H1 (cell line): ENCODE measurements around the gene RGR. TPM values are rescaled to one million over a fixed set of nuclear protein-coding genes. Genes with fewer than 3 reads are reported as not detected.

ENCODE experiments used
- CTCF ChIA-PET: fragments of 300-600 bp; sonication (Branson Sonifier 250); formaldehyde crosslinking; loops from one replicate; lab custom pipeline; 2021; ENCODE audit not compliant: partially characterized antibody; lab: Charles Lee
- POLR2A ChIA-PET: fragments of 300-600 bp; sonication (Branson Sonifier 250); formaldehyde crosslinking; loops from one replicate; lab custom pipeline; 2021; ENCODE audit warnings: inconsistent platforms; ENCODE audit not compliant: partially characterized antibody; lab: Charles Lee
- DNase-seq, 2 experiments: peaks; one replicate each; pipeline versions ENCODE4 v3.0.0 to v3.0.0-alpha.2; 2010 to 2022; ENCODE audit warnings: low spot score in 2 of 2, low read depth in 1 of 2, mixed read lengths in 1 of 2
- FAIRE-seq: peaks from 2 replicates; lab custom pipeline; 2011; peaks lifted over from hg19 to GRCh38; lab: Jason Lieb, UNC
- H2AFZ ChIP-seq: 2 replicates; pipeline ENCODE4 v1.8.1; 2012; ENCODE audit warnings: low read length, inconsistent platforms
- H2AK5ac ChIP-seq: 2 replicates; pipeline ENCODE4 v1.6.1; 2013; ENCODE audit warnings: low read depth, low read length
- H2BK120ac ChIP-seq: replicated peaks from 2 replicates; pipeline ENCODE3; 2013; ENCODE audit warnings: low read depth, low read length, inconsistent platforms
- H2BK12ac ChIP-seq: 2 replicates; pipeline ENCODE4 v1.6.1; 2013; ENCODE audit warnings: low read depth, low read length
- H2BK15ac ChIP-seq: 2 replicates; pipeline ENCODE4 v1.6.1; 2013; ENCODE audit warnings: low read length
- H2BK20ac ChIP-seq: 2 replicates; pipeline ENCODE4 v1.6.1; 2013; ENCODE audit warnings: low read length
- H2BK5ac ChIP-seq: 2 replicates; pipeline ENCODE4 v1.6.1; 2013; ENCODE audit warnings: low read depth, low read length
- H3K14ac ChIP-seq: 2 replicates; pipeline ENCODE4 v1.6.1; 2013; ENCODE audit warnings: inconsistent platforms; ENCODE audit not compliant: insufficient read length
- H3K18ac ChIP-seq: 2 replicates; pipeline ENCODE4 v1.6.1; 2013; ENCODE audit warnings: low read length; ENCODE audit errors: extremely low read depth
- H3K23ac ChIP-seq: 2 replicates; pipeline ENCODE4 v1.6.1; 2013; ENCODE audit warnings: inconsistent platforms; ENCODE audit not compliant: insufficient read length
- H3K23me2 ChIP-seq: 2 replicates; pipeline ENCODE4 v1.6.1; 2013; ENCODE audit warnings: low read depth, low read length
- H3K27ac ChIP-seq: 2 replicates; pipeline ENCODE4 v1.6.1; 2011; ENCODE audit warnings: low read depth, low read length, inconsistent platforms
- H3K27me3 ChIP-seq, 4 experiments: replicated peaks in 1 of 4; 1 replicate in 1 of 4; 2 replicates in 3 of 4; pipeline versions ENCODE4 v1.6.1 to v1.8.1; 2011 to 2013; ENCODE audit warnings: low read length in 3 of 4, mild to moderate bottlenecking in 3 of 4, inconsistent platforms in 2 of 4, mixed read lengths in 2 of 4, moderate library complexity in 1 of 4; ENCODE audit not compliant: control insufficient read depth in 3 of 4, insufficient read depth in 3 of 4; ENCODE audit errors: extremely low read depth in 1 of 4
- H3K36me3 ChIP-seq, 4 experiments: 2 replicates each; pipeline versions ENCODE4 v1.6.1 to v1.8.1; 2011 to 2013; ENCODE audit warnings: mild to moderate bottlenecking in 4 of 4, low read length in 3 of 4, moderate library complexity in 2 of 4, control low read depth in 1 of 4, inconsistent platforms in 1 of 4; ENCODE audit not compliant: insufficient read depth in 4 of 4, control insufficient read depth in 2 of 4
- H3K4ac ChIP-seq: replicated peaks from 2 replicates; pipeline ENCODE3; 2013; ENCODE audit warnings: low read length, low read depth, mixed read lengths, inconsistent platforms; ENCODE audit not compliant: insufficient read length
- H3K4me1 ChIP-seq, 4 experiments: replicated peaks in 1 of 4; 1 replicate in 1 of 4; 2 replicates in 3 of 4; pipeline versions ENCODE4 v1.6.1 to v1.8.1; 2011 to 2013; ENCODE audit warnings: low read length in 3 of 4, inconsistent platforms in 2 of 4, mixed read lengths in 1 of 4; ENCODE audit not compliant: insufficient read depth in 4 of 4, control insufficient read depth in 3 of 4
- H3K4me2 ChIP-seq, 2 experiments: 2 replicates each; pipeline versions ENCODE4 v1.6.1 to v1.8.1; 2011 to 2013; ENCODE audit warnings: low read depth in 2 of 2, low read length in 2 of 2, control low read depth in 1 of 2, inconsistent platforms in 1 of 2, mild to moderate bottlenecking in 1 of 2; ENCODE audit not compliant: insufficient read depth in 1 of 2
- H3K4me3 ChIP-seq, 4 experiments: fragments of 200-600, 300-600 bp in 1 of 4; sonication (generic), shearing (Covaris generic), sonication (Bioruptor Twin) in 1 of 4; 2 replicates each; pipeline versions ENCODE4 v1.5.1 to v1.8.1; 2011 to 2016; ENCODE audit warnings: low read length in 4 of 4, low read depth in 3 of 4, control low read depth in 2 of 4, inconsistent platforms in 2 of 4, mild to moderate bottlenecking in 2 of 4, mixed read lengths in 1 of 4, moderate library complexity in 1 of 4; ENCODE audit not compliant: insufficient read depth in 2 of 4; ENCODE audit errors: extremely low read depth in 1 of 4
- H3K56ac ChIP-seq: replicated peaks from 2 replicates; pipeline ENCODE3; 2013; ENCODE audit warnings: low read depth, mild to moderate bottlenecking, mixed read lengths, low read length, inconsistent platforms; ENCODE audit not compliant: insufficient read length
- H3K79me1 ChIP-seq: 2 replicates; pipeline ENCODE4 v1.6.1; 2013; ENCODE audit warnings: low read depth, low read length, control low read depth
- H3K79me2 ChIP-seq, 2 experiments: 2 replicates each; pipeline versions ENCODE4 v1.6.1 to v1.8.1; 2012 to 2013; ENCODE audit warnings: low read length in 2 of 2, mild to moderate bottlenecking in 2 of 2, inconsistent platforms in 1 of 2; ENCODE audit not compliant: insufficient read depth in 2 of 2, control insufficient read depth in 1 of 2
- H3K9ac ChIP-seq, 4 experiments: replicated peaks in 1 of 4; 1 replicate in 1 of 4; 2 replicates in 3 of 4; pipeline versions ENCODE4 v1.6.1 to v1.8.1; 2011 to 2013; ENCODE audit warnings: low read depth in 3 of 4, low read length in 3 of 4, control low read depth in 2 of 4, mild to moderate bottlenecking in 2 of 4, moderate library complexity in 2 of 4, inconsistent platforms in 1 of 4; ENCODE audit errors: extremely low read depth in 1 of 4
- H3K9me3 ChIP-seq, 2 experiments: 2 replicates each; pipeline versions ENCODE4 v1.6.1 to v1.8.1; 2012 to 2013; ENCODE audit warnings: mild to moderate bottlenecking in 2 of 2, moderate library complexity in 2 of 2, control low read depth in 1 of 2, inconsistent platforms in 1 of 2, low read depth in 1 of 2, low read length in 1 of 2, mixed read lengths in 1 of 2; ENCODE audit not compliant: insufficient read depth in 2 of 2
- H4K20me1 ChIP-seq, 2 experiments: replicated peaks in 1 of 2; 2 replicates each; pipeline versions ENCODE3 to v1.8.1; 2011 to 2013; ENCODE audit warnings: inconsistent platforms in 2 of 2, low read length in 2 of 2, mild to moderate bottlenecking in 1 of 2; ENCODE audit not compliant: insufficient read depth in 2 of 2, control insufficient read depth in 1 of 2
- H4K5ac ChIP-seq: 2 replicates; pipeline ENCODE4 v1.6.1; 2013; ENCODE audit warnings: low read length, low read depth, mixed read lengths, inconsistent platforms; ENCODE audit not compliant: insufficient read length
- H4K8ac ChIP-seq: 2 replicates; pipeline ENCODE4 v1.8.0; 2013; ENCODE audit warnings: mild to moderate bottlenecking, moderate library complexity, low read length, inconsistent platforms; ENCODE audit not compliant: insufficient read depth; ENCODE audit errors: extremely low read depth
- H4K91ac ChIP-seq: replicated peaks from 2 replicates; pipeline ENCODE3; 2013; ENCODE audit warnings: low read length, mixed read lengths, inconsistent platforms; ENCODE audit not compliant: insufficient read length
- CHD2 ChIP-seq: IDR thresholded peaks from 2 replicates; pipeline ENCODE4 v1.6.1; 2012; ENCODE audit warnings: low read length, improper control_type of control experiment
- CREB1 ChIP-seq: IDR thresholded peaks from 2 replicates; pipeline ENCODE4 v1.6.1; 2012; ENCODE audit warnings: inconsistent platforms
- HDAC2 ChIP-seq, 2 experiments: fragments of 300-600 bp in 1 of 2; sonication (generic) in 1 of 2; IDR thresholded peaks; 2 replicates each; pipeline ENCODE4 v1.6.1; 2011 to 2012; ENCODE audit warnings: low read depth in 2 of 2, low read length in 2 of 2, mild to moderate bottlenecking in 2 of 2, moderate library complexity in 2 of 2, borderline replicate concordance in 1 of 2, inconsistent platforms in 1 of 2
- SIN3A ChIP-seq, 2 experiments: IDR thresholded peaks in 1 of 2; conservative IDR thresholded peaks in 1 of 2; 2 replicates each; pipeline ENCODE4 v1.6.1; 2011 to 2012; ENCODE audit warnings: low read length in 2 of 2, improper control_type of control experiment in 1 of 2, low read depth in 1 of 2, mild to moderate bottlenecking in 1 of 2
- YY1 ChIP-seq: IDR thresholded peaks from 2 replicates; pipeline ENCODE4 v1.6.1; 2011; ENCODE audit warnings: low read depth, mild to moderate bottlenecking, low read length
- WGBS, 2 experiments: shearing (Covaris generic) in 1 of 2; methylation state at CpG; one replicate each; pipeline versions ENCODE4 v1.1.6 to v1.1.7; 2013 to 2015; ENCODE audit warnings: low lambda C conversion rate in 2 of 2, mixed read lengths in 2 of 2, inconsistent platforms in 1 of 2, low coverage in 1 of 2, missing lambda C conversion rate in 1 of 2; ENCODE audit not compliant: insufficient replicate concordance in 2 of 2, insufficient coverage in 1 of 2, insufficient read length in 1 of 2; ENCODE audit errors: extremely low coverage in 1 of 2, missing lambda C conversion rate in 1 of 2; 5-methylcytosine and 5-hydroxymethylcytosine counted together
- polyA plus RNA-seq, 7 experiments: library from polyadenylated mRNA; depleted of rRNA in 3 of 7; stranded (reverse) in 5 of 7; unstranded in 2 of 7; fragments of >200 nt in 5 of 7; fragments of 200-250 nt in 2 of 7; gene quantifications; 1 replicate in 5 of 7; 2 replicates in 1 of 7; 4 replicates in 1 of 7; pipeline versions ENCODE4 v1.2.1 to v1.2.3, GENCODE V29; 2011 to 2013; ENCODE audit warnings: missing spikeins in 2 of 7, mixed read lengths in 2 of 7
- total RNA-seq: library from RNA; stranded (reverse); fragmentation: NEBNext Ultra II Directional; extraction: Animal tissue kit (Norgen Biotek cat#: 25700); gene quantifications from 2 replicates; pipeline ENCODE4 v1.2.1, GENCODE V29; 2021
- TF ChIP-seq, protein P1 (sequence below): IDR thresholded peaks from 2 replicates; pipeline ENCODE4 v1.6.1; 2012; ENCODE audit warnings: low read length, inconsistent platforms

RGR gene
- total and polyA plus RNA-seq, 2 of the 8 experiments (the other 6 are each of a cell fraction or from before 2014, with no cell fraction given): not detected

DNA sequence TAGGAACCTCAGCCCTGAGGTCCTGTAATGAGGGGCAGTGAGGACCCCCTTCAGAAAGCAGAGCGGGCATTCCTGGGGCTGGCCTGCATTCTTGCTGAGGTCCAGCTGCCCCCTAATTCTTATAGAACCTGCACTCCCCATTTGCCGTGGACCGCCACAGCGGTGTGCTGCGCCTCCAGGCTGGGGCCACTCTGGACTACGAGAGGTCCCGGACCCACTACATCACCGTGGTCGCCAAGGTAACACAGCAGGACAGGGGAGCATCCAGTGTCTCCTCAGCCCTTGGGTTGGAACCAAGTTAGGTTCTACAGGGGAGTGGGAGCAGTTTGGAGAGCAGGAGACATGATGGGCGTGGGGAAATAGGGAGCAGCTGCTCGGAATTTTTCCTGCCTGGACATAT, 43.2 kb upstream of the RGR start:
- H3K4me2 ChIP-seq: no peak overlapping the region
- H3K27me3 ChIP-seq: peaks cover 0 to 3% (median under 1%) of the 10 kb centered on the region in 4 experiments; a peak in 2 of 7 replicates
- H3K36me3 ChIP-seq: no peaks in the 10 kb centered on the region
- no peak overlapping the region; a peak in 2 of 7 replicates for H3K9ac ChIP-seq
- ChIA-PET POLR2A (interaction anchor here (0.7 kb wide), 1 partner anchor 61 kb away, joined by 3 read pairs; no protein-coding TSS in a partner anchor), CTCF (interaction anchor here (0.7 to 10.8 kb wide), 20 partner anchors 9 to 348 kb away, joined by 3 to 248 read pairs (median 6); partner anchors contain the start of genes CDHR1 and GHITM)
- peaks cover 0 to 6% of the 10 kb centered on the region in 2 experiments for H4K20me1 ChIP-seq
- no peak overlapping the region for H3K56ac ChIP-seq
- FAIRE-seq: no peak
- H3K23me2 ChIP-seq: no peaks in the 10 kb centered on the region
- H2BK12ac ChIP-seq: no peak overlapping the region
- no peak overlapping the region for H3K18ac ChIP-seq
- H3K79me1 ChIP-seq: no peaks in the 10 kb centered on the region
- no peaks in the 10 kb centered on the region for H3K4me1 ChIP-seq
- no peaks in the 10 kb centered on the region for H3K9me3 ChIP-seq
- no peak overlapping the region for H2BK5ac ChIP-seq
- no peak overlapping the region for H3K23ac ChIP-seq
- H2BK20ac ChIP-seq: no peak overlapping the region
- H2BK15ac ChIP-seq: no peak overlapping the region
- no peak overlapping the region for H4K5ac ChIP-seq
- H4K8ac ChIP-seq: no peak overlapping the region
- no peak overlapping the region for H4K91ac ChIP-seq
- no peak overlapping the region for H2AK5ac ChIP-seq
- H2AFZ ChIP-seq: no peak overlapping the region
- H3K4ac ChIP-seq: no peak overlapping the region
- no peak overlapping the region for H2BK120ac ChIP-seq
- no peaks in the 10 kb centered on the region for H3K79me2 ChIP-seq
- H3K27ac ChIP-seq: no peak overlapping the region
- H3K14ac ChIP-seq: no peak overlapping the region
- DNase-seq: no peak
- H3K4me3 ChIP-seq: no peak overlapping the region
- 94% methylated on average over 11 of the region's 11 CpGs; no CpG with 5 or more reads in 1 of the 2 experiments for WGBS, 2 experiments
- TF ChIP-seq SIN3A (conservative IDR thresholded peaks at IDR 0.05 in 1 of 2, IDR thresholded peaks at IDR 0.05 in 1 of 2; ENCODE audit: low read depth in 1 of 2, low read length in 2 of 2) (no peak), CREB1 (no peak), CHD2 (no peak), YY1 (no peak), HDAC2 (IDR thresholded peaks at IDR 0.05; ENCODE audit: borderline replicate concordance in 1 of 2, low read depth in 2 of 2, low read length in 2 of 2) (no peak)
- TF ChIP-seq, protein P1, sequence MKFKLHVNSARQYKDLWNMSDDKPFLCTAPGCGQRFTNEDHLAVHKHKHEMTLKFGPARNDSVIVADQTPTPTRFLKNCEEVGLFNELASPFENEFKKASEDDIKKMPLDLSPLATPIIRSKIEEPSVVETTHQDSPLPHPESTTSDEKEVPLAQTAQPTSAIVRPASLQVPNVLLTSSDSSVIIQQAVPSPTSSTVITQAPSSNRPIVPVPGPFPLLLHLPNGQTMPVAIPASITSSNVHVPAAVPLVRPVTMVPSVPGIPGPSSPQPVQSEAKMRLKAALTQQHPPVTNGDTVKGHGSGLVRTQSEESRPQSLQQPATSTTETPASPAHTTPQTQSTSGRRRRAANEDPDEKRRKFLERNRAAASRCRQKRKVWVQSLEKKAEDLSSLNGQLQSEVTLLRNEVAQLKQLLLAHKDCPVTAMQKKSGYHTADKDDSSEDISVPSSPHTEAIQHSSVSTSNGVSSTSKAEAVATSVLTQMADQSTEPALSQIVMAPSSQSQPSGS: no peak
